Thoracic aorta (tissue), 2 donors: ENCODE data around the gene OCA2. TPM values are rescaled to one million over a fixed set of nuclear protein-coding genes. Genes with fewer than 3 reads are reported as not detected.

ENCODE experiments used
- ATAC-seq: fragments of 150-250 bp; one replicate; pipeline ENCODE4 v1.8.0; 2017; ENCODE audit warnings: low read depth; ENCODE audit not compliant: insufficient number of reproducible peaks, low FRiP score
- DNase-seq: peaks from one replicate; pipeline ENCODE4 v3.0.0-alpha.2; 2020; ENCODE audit warnings: low spot score
- H3K27ac ChIP-seq, 2 donors: fragments of 200-600 bp; sonication (generic); 1 replicate in 1 of 2; 2 replicates in 1 of 2; pipeline ENCODE4 v1.5.1; 2016; ENCODE audit warnings: mild to moderate bottlenecking in 2 of 2, moderate library complexity in 2 of 2
- H3K27me3 ChIP-seq: fragments of 200-600 bp; sonication (generic); replicated peaks from 2 replicates; pipeline ENCODE4 v1.6.0; 2016; ENCODE audit warnings: mild to moderate bottlenecking; ENCODE audit not compliant: insufficient read depth
- H3K36me3 ChIP-seq: fragments of 200-600 bp; sonication (generic); one replicate; pipeline ENCODE4 v1.5.1; 2016
- H3K4me1 ChIP-seq, 2 donors: fragments of 200-600 bp; sonication (generic); 1 replicate in 1 of 2; 2 replicates in 1 of 2; pipeline versions ENCODE4 v1.5.1 to v1.6.0; 2016; ENCODE audit warnings: low read depth in 2 of 2, mild to moderate bottlenecking in 1 of 2; ENCODE audit not compliant: control insufficient read depth in 1 of 2
- H3K4me3 ChIP-seq: fragments of 200-600 bp; sonication (generic); 2 replicates; pipeline ENCODE4 v1.5.1; 2016; ENCODE audit warnings: mild to moderate bottlenecking
- H3K9me3 ChIP-seq: fragments of 200-600 bp; sonication (generic); 2 replicates; pipeline ENCODE4 v1.5.1; 2016
- total RNA-seq, 2 donors: library from RNA; depleted of rRNA; stranded (reverse); fragments of >200 nt; gene quantifications; one replicate each; pipeline versions ENCODE4 v1.1.0 to v1.2.3, GENCODE V29; 2016
- TF ChIP-seq, protein P1 (sequence below): fragments of 200-600 bp; sonication (generic); IDR thresholded peaks from one replicate; pipeline ENCODE4 v1.5.1; 2019; ENCODE audit warnings: antibody characterized with exemption

Gene OCA2
- total RNA-seq, 2 donors from 2014 or later, result 8.0 to 14.8 TPM

DNA sequence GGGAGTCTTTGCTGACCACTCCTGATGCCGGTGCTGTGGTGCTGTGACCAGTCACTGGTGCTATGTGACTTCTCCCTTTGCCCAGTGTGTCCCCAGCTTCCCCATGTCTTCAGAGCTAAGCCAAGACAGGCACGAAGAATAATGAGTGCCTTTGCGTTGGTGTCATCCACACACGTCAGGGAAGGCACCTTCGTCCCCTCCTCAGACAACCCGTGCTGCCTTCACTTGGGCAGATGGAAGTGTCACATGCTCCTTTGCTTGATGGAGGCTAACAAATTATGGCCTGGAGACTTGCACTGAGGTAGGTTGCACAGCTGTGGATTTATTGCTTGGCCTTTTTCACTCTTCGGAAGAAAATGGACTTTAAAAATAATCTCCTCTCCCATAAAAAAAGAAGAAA is 291.8 kb downstream of the OCA2 start:
- no peaks in the 10 kb centered on the region for H3K27me3 ChIP-seq
- no peaks in the 10 kb centered on the region for H3K9me3 ChIP-seq
- H3K4me3 ChIP-seq, result no peak overlapping the region
- TF ChIP-seq, protein P1, sequence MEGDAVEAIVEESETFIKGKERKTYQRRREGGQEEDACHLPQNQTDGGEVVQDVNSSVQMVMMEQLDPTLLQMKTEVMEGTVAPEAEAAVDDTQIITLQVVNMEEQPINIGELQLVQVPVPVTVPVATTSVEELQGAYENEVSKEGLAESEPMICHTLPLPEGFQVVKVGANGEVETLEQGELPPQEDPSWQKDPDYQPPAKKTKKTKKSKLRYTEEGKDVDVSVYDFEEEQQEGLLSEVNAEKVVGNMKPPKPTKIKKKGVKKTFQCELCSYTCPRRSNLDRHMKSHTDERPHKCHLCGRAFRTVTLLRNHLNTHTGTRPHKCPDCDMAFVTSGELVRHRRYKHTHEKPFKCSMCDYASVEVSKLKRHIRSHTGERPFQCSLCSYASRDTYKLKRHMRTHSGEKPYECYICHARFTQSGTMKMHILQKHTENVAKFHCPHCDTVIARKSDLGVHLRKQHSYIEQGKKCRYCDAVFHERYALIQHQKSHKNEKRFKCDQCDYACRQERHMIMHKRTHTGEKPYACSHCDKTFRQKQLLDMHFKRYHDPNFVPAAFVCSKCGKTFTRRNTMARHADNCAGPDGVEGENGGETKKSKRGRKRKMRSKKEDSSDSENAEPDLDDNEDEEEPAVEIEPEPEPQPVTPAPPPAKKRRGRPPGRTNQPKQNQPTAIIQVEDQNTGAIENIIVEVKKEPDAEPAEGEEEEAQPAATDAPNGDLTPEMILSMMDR, result no peak
- ATAC-seq (no peak), DNase-seq (no peak)
- no peaks in the 10 kb centered on the region for H3K4me1 ChIP-seq
- H3K36me3 ChIP-seq, result no peaks in the 10 kb centered on the region
- H3K27ac ChIP-seq, result no peak overlapping the region

- Histone ChIP-seq H3K36me3 (no peaks in the 10 kb centered on the region), H3K27ac (no peak overlapping the region), H3K27me3 (no peaks in the 10 kb centered on the region), H3K9me3 (no peaks in the 10 kb centered on the region), H3K4me1 (no peaks in the 10 kb centered on the region), H3K4me3 (no peak overlapping the region)
- ATAC-seq (no peak), DNase-seq (no peak)
- TF ChIP-seq, protein P1, result no peak
These were observed 292.7 kb downstream of the OCA2 start for GRCh38 chr15:27806396-27806795.

DNA sequence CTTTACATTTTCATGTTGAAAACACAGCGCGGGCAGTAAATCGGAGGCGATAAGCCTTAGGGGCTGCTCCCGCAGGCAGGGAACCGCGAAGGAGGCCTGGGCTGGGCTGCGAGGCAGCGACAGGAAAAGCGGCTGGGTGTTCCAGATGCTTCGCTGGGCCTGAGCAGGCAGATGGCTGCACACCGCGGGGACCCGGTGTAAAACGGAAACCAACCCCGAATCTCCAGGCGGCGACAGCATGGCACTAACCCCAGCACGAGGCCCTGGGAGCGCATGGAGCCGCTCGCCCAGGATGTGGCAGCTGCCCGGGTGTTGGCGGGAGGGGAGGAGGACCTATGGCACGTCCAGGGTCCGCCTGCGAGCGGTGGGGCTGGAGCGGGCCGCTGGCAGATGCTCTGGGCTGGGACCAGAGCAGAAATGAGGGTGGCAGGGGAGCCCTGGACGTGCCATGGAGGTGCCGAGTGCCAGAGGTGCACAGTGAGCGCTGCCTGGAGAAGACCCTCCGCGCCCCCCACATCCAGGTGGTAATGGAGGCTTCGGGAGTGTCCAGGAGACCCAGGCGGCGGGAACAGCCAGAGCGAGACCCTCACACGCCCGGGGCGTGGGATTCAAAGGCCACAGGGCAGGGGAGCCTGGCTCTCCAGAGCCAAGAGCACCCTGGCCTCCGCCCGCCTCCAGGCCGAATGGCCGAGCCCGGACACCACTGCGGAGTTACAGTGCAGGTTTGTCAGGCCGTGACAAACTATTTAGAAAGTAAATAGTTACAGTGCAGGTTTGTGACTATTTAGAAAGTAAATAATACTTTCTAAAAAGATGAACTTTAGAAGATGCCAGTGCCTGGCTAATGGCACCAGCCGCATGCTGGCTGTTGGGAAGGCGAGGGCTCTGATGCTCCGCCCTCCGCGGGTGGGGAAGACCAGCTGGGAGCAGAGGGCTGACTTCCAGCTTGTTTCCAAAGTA is 293.6 kb downstream of the OCA2 start:
- Histone ChIP-seq H3K27me3 (no peaks in the 10 kb centered on the region), H3K27ac (no peak overlapping the region), H3K4me3 (no peak overlapping the region), H3K36me3 (no peaks in the 10 kb centered on the region), H3K4me1 (no peaks in the 10 kb centered on the region), H3K9me3 (no peaks in the 10 kb centered on the region)
- TF ChIP-seq, protein P1, result no peak
- ATAC-seq (no peak), DNase-seq (no peak)

DNA sequence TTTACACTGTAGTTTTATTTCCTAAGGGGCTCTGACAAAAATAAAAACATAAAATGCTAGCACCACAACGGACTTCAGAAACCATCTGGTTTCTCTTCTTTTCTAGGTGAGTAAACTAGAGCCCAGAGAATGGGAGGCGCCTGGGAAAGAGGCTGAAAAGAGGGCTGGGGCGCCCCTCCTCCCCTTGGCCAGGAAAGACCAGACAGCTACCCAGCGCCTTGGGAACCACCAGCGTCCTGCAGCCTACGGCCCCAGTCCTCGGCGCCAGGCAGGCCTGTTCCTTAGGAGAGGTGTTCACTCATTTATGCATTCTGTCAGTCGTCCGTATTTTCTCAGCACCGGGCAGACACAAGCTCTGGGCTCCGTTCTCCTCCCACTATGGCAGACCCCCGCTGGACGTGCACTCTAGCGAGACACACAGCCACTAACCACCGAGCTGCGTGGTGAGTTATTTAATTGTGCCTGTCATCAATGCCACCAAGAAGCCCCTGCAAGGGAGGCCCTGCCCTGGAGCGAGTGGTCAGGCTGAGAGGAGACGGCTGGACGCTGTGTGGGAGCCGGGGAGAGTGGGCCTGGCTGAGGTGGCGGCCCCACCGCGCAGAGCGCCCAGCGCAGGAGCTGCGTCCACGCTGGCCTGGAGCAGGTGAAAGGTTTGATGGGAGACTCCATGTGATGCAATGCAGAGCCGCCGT is 294.4 kb downstream of the OCA2 start:
- Histone ChIP-seq H3K9me3 (no peaks in the 10 kb centered on the region), H3K27me3 (no peaks in the 10 kb centered on the region), H3K27ac (no peak overlapping the region), H3K4me3 (no peak overlapping the region), H3K36me3 (no peaks in the 10 kb centered on the region), H3K4me1 (no peaks in the 10 kb centered on the region)
- DNase-seq (no peak), ATAC-seq (no peak)
- TF ChIP-seq, protein P1, result no peak

DNA sequence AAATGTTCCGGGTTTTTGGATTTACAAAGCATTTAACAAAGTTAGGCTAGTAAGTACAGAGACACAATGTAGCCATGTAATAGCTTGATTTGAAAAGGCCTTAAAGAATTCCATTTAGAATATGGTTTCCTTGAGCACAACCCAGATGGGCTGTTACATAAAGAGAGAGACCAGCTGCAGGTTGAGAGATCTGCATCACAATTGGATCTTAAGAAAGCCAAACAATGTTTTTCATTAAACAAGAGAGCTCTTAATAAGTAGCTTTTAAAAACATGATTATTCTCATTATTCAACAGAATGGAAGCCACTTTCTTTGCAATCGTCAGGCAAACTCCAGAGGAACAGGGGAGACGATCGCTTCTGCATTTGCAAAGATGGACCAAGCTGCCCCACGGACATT is 300.3 kb downstream of the OCA2 start:
- Histone ChIP-seq H3K9me3 (no peaks in the 10 kb centered on the region), H3K36me3 (no peaks in the 10 kb centered on the region), H3K27ac (no peak overlapping the region), H3K4me3 (no peak overlapping the region), H3K4me1 (no peaks in the 10 kb centered on the region), H3K27me3 (no peaks in the 10 kb centered on the region)
- no peak for DNase-seq
- TF ChIP-seq, protein P1, result no peak
- ATAC-seq, result no peak
